ENCODE measurements around the gene ZHX3. TPM values are rescaled to one million over a fixed set of nuclear protein-coding genes. Genes with fewer than 3 reads are reported as not detected.

The ZHX3 gene
- total and polyA plus RNA-seq, 9 of the 15 experiments (the other 6 are each of a cell fraction or from before 2014, with no cell fraction given) = 0.80 to 14.6 (median 4.9) TPM

DNA sequence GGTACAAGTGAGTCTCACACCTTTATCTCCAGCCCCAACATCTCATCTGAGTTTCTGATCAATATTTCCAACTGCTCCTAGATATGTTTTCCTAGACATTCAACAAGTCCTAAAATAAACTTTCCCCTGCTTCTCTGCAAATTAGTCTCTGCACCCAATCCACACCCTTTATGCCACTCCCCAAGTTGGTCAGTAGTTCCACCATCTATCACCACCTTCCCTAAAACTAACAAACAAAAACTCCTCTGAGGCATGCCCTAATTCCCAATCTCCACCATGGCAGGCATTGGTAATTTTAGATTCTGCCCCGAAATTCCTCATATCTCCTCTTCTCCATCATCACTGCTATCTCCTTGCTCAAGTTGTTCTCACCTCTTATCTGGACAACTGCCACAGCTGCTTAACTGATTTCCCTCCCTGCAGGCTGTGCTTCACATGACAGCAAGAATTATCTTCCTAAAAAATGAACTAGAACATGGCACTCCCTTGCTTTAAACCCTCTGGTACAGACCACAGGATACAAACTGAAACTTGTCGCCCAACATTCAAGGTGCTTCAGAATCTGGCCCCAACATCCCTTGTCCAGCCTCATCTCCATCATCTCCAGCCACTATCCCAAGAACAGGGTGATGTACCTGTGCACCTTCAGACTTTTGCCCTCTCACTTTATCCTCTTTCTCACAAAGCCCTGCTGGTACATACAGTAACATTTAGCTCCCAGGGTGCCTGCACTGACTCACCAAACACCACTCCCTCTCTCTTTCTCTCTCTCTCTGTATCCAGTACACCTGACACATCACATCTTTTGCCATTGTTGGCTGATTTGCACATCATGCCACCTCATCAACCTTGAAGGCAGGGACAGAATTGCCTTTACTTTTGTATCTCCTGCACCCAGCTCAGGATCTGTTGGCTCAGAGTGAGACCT is 55.5 kb downstream of the ZHX3 start (continued):
- TF ChIP-seq, protein P1, sequence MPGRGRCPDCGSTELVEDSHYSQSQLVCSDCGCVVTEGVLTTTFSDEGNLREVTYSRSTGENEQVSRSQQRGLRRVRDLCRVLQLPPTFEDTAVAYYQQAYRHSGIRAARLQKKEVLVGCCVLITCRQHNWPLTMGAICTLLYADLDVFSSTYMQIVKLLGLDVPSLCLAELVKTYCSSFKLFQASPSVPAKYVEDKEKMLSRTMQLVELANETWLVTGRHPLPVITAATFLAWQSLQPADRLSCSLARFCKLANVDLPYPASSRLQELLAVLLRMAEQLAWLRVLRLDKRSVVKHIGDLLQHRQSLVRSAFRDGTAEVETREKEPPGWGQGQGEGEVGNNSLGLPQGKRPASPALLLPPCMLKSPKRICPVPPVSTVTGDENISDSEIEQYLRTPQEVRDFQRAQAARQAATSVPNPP (IDR thresholded peaks at IDR 0.05; ENCODE audit: borderline replicate concordance, insufficient read depth, insufficient read length) = no peak
- TF ChIP-seq SETDB1 (IDR thresholded peaks at IDR 0.05; ENCODE audit: low read length) (no peak), ZNF239 (CRISPR knock-in tag; IDR thresholded peaks at IDR 0.05) (peak; percentile 36), POLR2AphosphoS2 (IDR thresholded peaks at IDR 0.05; ENCODE audit: low read length) (no peak), SIN3B (IDR thresholded peaks at IDR 0.05; ENCODE audit: low read depth) (no peak), CHD4 (IDR thresholded peaks at IDR 0.05; ENCODE audit: insufficient read depth, insufficient replicate concordance, low read depth, low read length, poor library complexity, severe bottlenecking) (no peak), GTF2E2 (tag; IDR thresholded peaks at IDR 0.05) (no peak), MITF (IDR thresholded peaks at IDR 0.05) (peak; percentile 92), ZNF23 (CRISPR knock-in tag; IDR thresholded peaks at IDR 0.05) (no peak), HSF4 (CRISPR knock-in tag; IDR thresholded peaks at IDR 0.05; ENCODE audit: borderline replicate concordance) (no peak), TCFL5 (CRISPR knock-in tag; conservative IDR thresholded peaks at IDR 0.05) (no peak), BDP1 (IDR thresholded peaks at IDR 0.05; ENCODE audit: insufficient read depth, insufficient read length) (no peak), BRF1 (IDR thresholded peaks at IDR 0.05; ENCODE audit: borderline replicate concordance, extremely low read depth, insufficient read length) (no peak), ADNP (tag; IDR thresholded peaks at IDR 0.05) (peak; percentile 15; the same call in 1 of the 2 replicates), NCOA6 (IDR thresholded peaks at IDR 0.05) (no peak), CEBPB (tag; IDR thresholded peaks at IDR 0.05) (no peak), POU5F1 (IDR thresholded peaks at IDR 0.05; ENCODE audit: borderline replicate concordance, low read depth, low read length, partially characterized antibody) (no peak), ZNF644 (tag; IDR thresholded peaks at IDR 0.05; ENCODE audit: low read depth) (peak; percentile 88)
- TF ChIP-seq, protein P2, sequence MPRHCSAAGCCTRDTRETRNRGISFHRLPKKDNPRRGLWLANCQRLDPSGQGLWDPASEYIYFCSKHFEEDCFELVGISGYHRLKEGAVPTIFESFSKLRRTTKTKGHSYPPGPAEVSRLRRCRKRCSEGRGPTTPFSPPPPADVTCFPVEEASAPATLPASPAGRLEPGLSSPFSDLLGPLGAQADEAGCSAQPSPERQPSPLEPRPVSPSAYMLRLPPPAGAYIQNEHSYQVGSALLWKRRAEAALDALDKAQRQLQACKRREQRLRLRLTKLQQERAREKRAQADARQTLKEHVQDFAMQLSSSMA (CRISPR knock-in tag; IDR thresholded peaks at IDR 0.05) = no peak
- TF ChIP-seq, protein P3, sequence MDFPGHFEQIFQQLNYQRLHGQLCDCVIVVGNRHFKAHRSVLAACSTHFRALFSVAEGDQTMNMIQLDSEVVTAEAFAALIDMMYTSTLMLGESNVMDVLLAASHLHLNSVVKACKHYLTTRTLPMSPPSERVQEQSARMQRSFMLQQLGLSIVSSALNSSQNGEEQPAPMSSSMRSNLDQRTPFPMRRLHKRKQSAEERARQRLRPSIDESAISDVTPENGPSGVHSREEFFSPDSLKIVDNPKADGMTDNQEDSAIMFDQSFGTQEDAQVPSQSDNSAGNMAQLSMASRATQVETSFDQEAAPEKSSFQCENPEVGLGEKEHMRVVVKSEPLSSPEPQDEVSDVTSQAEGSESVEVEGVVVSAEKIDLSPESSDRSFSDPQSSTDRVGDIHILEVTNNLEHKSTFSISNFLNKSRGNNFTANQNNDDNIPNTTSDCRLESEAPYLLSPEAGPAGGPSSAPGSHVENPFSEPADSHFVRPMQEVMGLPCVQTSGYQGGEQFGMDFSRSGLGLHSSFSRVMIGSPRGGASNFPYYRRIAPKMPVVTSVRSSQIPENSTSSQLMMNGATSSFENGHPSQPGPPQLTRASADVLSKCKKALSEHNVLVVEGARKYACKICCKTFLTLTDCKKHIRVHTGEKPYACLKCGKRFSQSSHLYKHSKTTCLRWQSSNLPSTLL (IDR thresholded peaks at IDR 0.05) = no peak
- TF ChIP-seq, protein P4, sequence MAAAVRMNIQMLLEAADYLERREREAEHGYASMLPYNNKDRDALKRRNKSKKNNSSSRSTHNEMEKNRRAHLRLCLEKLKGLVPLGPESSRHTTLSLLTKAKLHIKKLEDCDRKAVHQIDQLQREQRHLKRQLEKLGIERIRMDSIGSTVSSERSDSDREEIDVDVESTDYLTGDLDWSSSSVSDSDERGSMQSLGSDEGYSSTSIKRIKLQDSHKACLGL (CRISPR knock-in tag; IDR thresholded peaks at IDR 0.05; ENCODE audit: borderline replicate concordance, poor library complexity, severe bottlenecking) = no peak
